A172 (cell line): ENCODE measurements around the gene SYNPO2L. TPM values are rescaled to one million over a fixed set of nuclear protein-coding genes. Genes with fewer than 3 reads are reported as not detected.
A peak's percentile ranks its signal among the peaks of the same experiment; 100 is the strongest.
"Not testable (repeated sequence)": the region's sequence is repeated elsewhere in the genome, so short reads cannot be mapped to it uniquely, and the experiment has no call there.

Source experiments
- DNase-seq: peaks from one replicate; pipeline ENCODE4 v3.0.0-alpha.2; 2015; ENCODE audit warnings: low spot score
- total RNA-seq: library from RNA; depleted of rRNA; stranded (reverse); fragments of >200 nt; shearing (Covaris generic); gene quantifications from 2 replicates; pipeline ENCODE4 v1.2.3, GENCODE V29; 2014

SYNPO2L gene
- total RNA-seq, 1 experiment from 2014 or later: not detected

DNA sequence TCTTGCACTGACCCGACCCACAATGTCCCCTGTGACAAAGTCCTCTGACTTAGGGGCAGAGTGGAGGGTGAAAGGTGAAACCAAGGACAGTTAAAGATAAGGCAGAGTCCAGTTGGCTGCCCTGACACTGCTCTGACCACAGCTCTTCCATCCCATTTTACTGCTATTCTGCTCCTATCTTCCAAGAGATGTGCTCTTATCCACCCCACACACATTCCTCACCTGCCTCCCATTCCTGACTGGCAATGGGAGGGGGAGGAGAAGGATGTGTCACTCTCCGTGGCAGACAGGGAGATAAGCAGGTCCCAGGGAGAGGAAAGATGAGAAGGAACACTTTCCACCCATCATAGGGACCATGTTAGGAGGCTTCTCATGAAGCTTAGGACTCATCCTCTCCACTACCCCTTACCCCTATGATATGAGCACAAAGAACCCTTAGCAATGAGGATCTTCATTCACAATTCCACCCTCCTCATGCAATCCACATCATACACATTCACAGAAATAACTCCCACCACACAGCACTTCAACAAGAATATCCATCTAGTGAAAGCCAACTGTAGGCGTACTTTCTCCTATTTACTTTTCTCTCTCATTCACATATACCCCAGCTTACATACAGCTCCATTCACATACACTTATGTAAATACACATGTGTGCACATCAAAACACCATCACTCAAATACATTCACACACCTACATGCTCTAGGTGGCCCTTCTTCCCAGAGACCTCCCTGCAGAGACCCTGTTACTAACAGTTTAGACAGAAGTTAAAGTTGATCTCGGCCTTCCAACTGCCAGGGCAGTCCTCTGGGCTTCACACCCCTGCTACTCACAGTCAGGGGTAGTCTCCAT, 6.6 kb downstream of the SYNPO2L start:
- DNase-seq: no peak

DNA sequence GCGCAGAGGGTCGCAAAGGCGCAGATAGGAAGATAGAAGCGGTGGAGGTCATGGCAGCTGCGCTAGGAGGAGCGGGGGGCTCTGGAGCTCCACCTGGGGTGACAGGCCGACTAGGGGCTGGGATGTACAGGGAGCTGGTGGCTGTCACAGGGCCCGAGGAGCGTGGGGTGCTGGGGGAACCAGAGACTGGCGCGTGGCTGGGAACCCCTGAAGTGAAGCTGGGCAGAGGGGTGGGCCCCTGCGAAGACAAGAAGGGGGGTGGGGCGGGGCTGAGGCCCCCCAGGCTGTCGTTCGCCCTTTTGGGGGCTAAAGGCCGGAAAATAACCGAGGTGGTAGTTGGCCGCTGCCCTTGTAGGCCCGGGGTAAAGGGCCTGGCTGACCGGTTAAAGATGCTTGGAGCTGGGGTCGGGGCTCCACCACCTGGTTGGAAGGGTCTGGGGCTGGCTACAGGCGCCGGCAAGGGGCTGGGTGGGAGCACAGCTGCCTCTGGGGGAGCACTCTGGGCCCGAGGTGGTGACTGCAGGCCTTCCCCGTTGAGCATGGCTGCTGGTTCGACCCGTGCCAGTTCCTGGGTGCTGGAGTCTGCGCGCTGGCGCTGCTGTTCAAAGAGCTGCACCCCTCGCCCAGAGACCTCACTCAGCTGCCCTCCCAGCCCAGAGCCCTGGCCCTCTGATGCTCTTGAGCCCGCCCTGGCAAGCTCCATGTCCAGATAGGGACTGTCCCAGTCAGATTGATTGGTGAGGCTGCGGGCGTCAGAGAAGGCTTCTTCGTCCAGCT, 7.8 kb downstream of the SYNPO2L start:
- DNase-seq: no peak

DNA sequence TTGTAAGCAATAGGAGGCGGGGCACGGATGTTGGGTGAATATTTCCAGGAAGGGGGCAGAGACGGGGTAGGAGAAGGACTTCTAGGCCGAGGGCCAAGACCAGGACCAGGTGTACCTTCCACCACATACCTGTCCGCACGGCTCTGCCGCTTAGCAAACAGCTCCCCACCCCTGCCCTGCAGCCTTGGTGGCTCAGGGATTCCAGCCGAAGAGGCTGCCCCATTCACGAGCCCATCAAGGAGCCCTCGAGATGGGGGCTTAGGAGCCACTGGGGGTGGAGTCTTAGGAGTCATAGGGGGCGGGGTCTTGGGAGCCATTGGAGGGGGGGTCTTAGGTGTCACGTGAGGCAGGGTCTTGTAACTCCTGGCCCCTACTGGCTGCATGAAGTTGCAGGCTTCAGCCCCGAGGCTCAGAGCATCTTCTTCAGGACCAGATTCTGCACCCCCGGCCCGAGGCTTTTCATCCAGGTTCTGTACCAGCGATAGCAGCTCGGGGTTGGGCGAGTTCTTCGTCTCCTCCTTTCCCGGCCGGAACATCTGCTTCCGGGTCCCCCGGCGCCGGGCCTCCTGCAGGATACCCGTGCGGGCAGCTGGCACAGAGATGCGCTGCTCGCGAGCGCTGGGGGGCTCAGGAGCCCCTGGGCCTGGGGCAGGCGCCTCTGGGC, 8.5 kb downstream of the SYNPO2L start:
- no peak for DNase-seq

DNA sequence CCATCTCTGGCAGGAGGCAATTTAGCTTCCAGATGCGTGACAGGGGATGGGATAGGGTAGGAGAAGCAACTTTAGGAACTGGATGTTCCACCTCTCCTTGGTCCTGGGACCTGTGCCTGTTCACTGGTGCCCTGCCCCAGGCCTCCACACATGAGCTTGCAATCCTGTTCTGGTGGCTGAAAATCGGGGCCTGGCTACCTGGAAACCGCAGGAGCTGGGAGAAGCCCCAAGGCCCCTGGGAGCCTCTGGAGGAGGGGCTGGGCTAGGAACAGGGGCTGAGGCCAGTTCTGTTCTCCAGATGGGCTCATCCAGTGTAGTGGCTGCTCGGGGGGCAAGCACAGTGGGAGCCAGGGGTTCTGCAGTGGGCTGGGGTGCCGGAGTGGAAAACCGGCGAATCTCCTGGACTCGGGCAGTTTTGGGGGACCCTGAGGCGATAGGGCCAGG, 9.2 kb downstream of the SYNPO2L start:
- no peak for DNase-seq

DNA sequence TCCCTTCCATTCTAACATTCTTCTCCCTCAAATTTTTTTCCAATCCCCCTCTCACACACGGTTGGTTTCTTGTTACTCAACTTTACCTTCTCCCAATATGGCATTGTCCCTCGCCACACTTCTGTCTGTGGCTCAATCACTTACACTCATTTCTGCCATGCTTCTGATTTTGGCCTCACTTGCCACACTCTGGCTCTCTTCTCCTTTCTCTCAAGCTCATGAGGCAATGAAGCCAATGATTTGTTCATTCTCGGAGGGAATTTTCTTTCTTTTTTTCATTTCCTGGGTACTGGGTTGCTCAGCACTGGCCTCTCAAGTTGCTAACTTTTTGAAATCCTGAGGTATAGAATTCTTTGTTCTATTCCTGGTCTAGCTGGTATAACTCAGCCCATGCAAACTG, 10.6 kb downstream of the SYNPO2L start:
- no peak for DNase-seq

DNA sequence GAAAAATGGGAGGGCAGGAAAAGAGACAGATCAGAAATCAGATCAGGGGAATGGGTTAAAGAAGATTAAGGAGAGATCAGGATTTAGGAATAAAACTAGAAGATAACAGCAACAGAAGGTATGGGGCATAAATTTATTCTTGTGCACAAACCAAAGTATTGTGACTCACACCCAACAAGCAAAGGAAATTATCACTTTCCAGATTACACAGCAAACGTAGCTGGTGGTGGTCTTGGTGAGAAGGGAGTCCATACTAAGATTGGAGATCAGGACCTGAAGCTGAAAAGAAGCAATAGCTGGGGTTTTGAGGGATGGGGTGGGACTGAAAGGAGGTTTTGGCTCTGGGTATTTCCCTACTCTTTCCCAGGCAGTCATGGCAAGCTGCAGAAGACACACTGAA, 11.1 kb downstream of the SYNPO2L start:
- DNase-seq: no peak

DNA sequence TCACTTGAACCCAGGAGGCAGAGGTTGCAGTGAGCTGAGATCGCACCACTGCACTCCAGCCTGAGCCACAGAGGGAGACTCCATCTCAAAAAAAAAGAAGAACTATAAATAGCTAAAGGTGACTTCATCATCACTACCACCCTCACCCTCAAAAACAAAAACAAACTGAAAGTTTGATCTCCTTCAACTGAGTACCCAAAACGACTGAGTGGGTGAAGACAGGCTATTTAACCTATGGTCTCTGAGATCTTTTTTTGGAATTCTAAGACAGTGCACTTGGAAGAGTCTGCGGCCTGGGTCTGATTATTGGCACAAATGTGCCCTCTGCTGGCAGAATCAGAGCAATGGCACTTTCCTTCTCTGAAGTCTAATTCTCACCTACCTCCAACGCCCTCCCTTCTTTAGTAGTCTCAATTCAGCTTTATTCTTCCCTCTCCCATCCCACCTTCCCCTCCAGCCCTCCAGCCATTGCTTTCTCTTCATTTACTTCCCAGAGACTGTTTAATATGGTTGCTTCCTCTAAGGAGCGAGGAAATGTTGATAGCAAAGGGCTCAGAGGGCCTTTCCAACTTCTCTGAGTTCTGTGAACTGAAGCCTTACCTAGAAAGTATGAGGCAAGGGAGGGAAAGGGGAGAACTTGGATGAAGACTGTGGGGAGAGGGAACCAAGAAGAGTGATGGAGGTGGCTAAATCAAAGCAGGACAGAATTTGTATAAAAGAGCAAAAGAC, 11.7 kb downstream of the SYNPO2L start:
- DNase-seq: peak; percentile 73

DNA sequence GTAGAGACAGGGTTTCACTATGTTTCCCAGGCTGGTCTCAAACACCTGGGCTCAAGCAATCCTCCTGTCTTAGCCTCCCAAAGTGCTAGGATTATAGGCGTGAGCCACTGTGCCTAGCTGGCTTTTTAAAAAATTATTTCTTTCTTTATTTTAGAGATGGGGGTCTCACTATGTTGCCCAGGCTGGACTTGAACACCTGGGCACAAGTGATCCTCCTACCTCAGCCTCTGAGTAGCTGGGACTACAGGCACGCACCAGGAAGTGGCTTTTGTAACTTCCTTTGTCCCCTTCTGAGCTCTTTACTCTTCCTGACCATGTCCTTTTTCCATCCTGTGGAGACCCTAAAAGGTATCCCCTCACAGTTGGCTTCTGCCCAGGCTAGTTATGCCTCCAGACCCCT, 12.5 kb downstream of the SYNPO2L start:
- DNase-seq: no peak

DNA sequence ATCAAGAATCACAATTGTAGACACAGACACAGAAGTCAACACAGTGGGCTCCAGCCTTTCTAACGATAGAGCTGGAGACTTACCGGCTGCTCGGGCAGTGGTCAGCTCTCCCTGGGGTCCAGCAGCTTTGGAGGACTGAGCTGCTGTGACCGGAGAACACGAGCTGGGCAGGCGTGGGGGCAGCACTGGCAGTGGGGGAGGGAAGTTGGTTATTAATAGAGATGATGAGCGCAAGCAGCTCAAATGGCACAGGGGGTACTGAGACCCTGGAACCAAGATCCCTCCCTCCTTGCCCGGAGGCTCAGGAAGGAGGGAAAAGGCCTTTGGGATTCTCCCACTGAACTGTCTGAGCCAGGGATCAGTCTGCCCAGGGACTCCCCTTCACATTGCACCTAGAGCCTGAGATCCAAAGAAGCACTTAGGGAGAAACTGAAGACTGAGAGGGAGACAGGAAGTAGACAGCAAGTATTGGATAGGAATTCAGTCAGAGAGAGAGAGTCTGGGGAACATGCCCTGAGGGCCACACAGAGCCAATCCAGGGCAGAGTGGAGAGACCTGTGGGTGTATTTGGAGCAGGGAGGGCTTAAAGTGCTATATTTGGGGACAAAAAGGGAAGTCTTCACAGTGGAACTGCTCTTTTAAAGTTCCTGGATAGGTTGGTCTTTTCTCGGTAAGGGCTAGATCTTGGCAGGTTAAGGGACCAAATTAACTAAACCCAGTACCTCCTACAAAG, 14.3 kb downstream of the SYNPO2L start, which contains the start of gene MYOZ1:
TSS of gene MYOZ1 (minus strand) at position 147 of the 733 bp plus-strand sequence. CDS start 1,457 bp downstream, outside the sequence.
- no peak for DNase-seq

DNA sequence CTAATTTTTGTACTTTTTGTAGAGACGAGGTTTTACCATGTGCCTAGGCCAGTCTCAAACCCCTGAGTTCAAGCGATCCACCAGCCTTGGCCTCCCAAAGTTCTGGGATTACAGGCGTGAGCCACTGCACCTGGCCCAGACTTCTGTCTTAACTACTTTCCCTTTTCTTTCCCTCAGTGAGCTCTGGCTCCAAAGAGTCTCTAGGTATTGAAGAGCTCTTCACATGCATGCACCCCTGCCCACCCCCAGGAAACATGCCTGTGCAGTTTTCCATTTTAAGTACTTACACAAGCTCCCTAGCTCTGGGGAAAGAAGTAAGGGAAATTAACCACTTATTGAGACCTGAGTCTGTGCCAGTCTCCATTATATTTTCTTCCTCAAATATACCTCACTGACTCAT, 16.5 kb downstream of the SYNPO2L start:
- DNase-seq: no peak

DNA sequence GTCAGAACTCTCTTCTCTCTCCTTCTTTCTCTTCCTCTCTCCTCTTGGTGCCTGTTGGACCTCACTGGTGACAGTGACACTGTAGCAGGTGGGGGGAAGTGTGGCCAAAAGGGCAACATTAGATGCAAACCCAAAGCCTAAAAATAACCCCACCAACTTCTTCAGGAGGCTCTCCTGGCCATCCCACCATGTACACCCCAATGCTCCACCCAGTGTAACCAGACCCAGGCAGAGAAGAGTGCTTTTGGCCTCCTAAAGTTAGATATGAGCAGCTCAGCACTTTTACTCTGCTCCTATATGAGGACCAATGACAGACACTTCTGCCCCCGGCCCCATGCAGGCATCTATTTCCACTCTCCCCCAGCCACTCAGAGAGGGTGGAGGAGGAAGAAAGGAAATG, 20.0 kb downstream of the SYNPO2L start:
- DNase-seq: no peak

DNA sequence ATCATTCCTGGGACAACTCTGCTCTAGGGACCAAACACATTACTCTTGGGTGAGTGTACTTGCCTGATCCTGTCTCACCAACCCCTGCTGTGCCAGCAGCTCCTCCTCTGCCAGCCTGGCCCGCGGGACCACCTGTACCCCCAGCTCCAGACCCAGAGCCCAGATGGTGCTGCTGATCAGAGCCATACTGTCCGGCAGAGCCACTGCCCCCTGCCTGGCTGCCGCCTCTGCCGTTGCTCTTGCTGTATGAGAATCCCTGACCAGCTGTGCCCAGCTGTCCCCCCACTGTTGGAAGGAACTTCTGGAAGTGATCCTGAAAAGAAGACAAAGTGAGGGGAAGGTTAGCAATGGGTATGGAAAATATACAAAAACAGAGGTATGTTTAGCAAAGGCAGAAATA, 21.4 kb downstream of the SYNPO2L start:
- DNase-seq: no peak

DNA sequence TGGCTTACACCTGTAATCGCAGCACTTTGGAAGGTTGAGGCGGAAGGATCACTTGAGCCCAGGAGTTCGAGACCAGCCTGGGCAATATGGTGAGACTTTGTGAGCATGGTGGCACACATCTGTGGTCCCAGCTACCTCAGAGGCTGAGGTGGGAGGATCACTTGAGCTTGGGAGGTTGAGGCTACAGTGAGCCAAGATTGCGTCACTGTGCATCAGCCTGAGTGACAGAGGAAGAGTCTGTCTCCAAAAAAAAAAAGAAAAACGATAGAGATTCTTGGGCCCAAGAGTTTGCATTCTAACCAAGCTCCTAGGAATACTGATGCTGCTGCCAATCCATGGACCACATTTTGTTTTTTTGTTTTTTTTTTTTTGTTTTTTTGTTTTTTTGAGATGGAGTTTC, 26.7 kb downstream of the SYNPO2L start:
- no peak for DNase-seq

DNA sequence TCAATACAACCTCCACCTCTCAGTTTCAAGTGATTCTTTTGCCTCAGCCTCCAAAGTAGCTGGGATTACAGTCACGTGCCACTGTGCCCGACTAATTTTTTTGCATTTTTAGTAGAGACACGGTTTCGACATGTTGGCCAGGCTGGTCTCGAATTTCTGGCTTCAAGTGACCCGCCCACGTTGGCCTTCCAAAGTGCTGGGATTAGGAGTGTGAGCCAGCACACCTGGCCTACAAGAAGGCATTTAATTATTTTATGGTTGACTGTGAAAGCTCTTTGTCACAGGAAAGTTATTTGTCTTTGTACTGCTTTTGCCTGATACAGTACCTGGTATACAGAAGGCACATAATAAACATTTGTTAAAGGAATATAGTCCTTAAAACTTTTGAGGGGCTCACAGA, 27.4 kb downstream of the SYNPO2L start:
- no peak for DNase-seq

DNA sequence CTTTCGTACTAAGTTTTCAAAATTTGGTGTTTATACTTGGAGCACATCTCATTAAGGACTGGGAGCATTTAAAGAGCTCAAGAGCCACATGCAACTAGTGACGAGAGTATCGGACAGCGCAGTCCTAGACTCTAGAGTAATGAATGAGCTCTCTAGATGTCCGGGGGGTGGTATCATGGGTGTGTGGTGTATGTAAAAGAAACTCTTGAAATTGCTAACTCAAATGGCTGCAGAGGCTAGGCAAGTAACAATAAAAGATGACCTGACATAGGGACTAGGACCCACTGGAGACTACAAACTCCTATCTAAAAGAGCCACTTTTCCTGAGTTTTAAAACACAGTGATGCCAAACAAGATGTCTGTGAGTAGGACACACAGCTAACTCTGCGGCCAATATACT, 28.5 kb downstream of the SYNPO2L start:
- no peak for DNase-seq

DNA sequence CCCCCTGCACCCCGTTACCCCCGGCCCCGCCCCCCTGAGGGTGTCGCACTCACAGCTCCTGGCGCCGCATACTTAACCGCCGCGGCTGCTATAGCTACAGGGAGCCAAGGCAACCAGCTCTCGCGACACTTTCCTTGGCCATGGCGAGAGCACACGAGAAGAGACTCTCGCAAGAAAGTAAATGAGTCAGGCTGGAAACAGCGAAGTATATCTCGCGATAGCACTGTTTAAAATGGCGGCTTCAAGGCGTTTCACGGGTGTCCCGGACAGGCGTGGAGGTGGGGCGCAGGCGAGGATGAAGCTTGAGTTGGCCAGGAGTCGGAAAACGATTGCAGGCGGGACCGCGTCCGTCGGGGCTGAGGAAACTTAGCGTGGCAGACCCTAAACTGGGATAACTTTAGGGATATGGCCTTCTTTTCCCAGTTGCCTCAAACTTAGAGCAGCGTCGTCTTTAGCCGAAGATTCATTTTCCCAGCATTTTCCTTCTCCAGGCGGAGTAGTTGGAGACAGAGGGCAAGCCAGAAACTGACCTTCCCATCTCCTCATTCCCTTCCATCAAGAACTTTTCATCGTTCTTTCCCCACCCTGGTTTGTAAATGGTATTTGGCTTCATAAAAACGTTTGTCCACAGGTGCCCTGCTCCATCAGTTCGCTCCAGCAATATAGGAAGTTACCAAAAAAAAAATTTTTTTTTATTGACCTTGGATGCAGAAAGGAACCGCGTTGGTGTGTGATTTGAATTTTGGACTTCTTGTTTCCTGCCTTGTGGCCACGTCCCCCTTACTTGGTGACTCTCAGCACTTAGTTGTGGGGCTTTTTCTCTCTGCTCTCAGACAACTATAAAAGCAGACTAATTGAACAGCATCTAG, 29.7 kb downstream of the SYNPO2L start:
- DNase-seq: peak; percentile 97

DNA sequence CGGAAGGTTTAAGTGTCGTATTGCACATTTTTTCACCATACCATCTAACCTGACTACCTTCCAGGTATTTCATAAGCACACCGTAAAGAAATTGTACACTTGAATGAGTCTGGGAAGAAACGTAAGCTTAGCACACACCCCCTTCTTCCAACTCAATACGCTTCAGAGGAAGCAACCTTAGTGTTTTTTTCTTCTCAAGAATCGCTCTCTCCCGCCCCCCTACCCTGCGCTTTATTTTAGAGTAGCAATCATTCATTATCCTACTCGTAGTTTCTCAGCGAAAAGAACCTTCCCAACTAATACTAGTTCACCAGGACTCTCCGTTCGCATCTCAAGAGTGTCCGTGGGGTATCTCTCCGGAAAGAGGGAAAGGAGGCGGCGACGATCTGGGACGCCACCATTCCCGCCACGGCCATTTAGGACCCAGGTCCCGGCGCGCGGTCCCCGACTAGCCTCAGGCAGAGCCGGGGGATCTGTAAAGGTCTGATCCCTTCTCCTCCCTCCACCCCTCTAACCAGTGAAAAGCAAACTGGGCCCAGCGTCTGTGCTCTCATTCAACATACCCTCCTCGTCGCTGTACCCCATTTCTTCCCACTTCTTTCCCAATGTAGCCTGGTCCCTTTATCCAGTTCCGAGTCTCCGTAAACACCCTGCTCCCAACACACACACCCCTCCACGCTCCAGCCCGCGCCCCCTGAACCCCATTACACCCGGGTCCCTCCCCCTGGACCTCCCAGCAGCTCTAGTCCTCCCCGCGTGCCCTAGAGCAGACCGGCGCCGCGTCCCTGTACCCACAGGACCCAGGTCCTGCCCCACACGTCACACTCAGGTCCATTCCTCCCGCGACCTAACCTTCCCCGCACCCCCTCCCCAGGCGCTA, 30.6 kb downstream of the SYNPO2L start:
- peak; percentile 49 for DNase-seq

DNA sequence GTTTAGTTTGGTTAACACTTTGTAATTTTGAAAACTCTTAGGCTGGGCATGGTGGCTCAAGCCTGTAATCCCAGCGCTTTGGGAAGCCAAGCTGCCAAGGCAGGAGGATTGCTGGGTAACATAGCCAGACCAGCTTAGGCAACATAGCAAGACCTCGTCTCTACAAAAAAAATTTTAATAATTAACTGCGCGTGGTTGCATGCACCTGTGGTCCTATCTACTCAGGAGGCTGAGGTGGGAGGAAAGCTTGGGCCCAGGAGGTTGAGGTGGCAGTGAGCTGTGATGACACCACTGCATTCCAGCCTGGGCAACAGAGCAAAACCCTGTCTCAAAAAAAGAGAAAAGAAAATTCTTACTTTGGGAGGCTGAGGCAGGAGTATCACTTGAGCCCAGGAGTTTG, 32.8 kb downstream of the SYNPO2L start:
- DNase-seq: no peak

DNA sequence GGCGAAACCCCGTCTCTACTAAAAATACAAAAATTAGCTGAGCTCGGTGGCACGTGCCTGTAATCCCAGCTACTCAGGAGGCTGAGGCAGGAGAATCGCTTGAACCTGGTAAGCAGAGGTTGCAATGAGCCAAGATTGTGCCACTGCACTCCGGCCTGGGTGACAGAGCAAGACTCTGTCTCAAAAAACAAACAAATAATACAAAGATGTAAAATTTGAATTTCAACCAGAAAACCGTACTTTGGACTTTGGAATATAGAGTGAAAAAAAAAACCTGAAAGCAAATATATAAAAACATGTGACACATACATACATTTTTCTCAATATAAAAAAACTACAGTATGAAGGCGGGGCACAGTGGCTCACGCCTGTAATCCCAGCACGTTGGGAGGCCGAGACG, 34.9 kb downstream of the SYNPO2L start:
- DNase-seq: not testable (repeated sequence)
